Stimulated activated naive CD8-positive, alpha-beta T cell treated with anti-CD3 and anti-CD28 coated beads, Interleukin-15, Interleukin-2, amounts not matched to agents 100 ng/mL and 50 ng/mL, for 24 hours (primary cell): ENCODE measurements around the gene SPATA12.

Source experiments
- H3K27ac Mint-ChIP-seq: one replicate; pipeline ENCODE4 v1.8.0; 2021; ENCODE audit warnings: mild to moderate bottlenecking, mixed read lengths
- H3K27me3 Mint-ChIP-seq: one replicate; pipeline ENCODE4 v1.8.0; 2021; ENCODE audit warnings: mixed read lengths
- H3K36me3 Mint-ChIP-seq: one replicate; pipeline ENCODE4 v1.8.0; 2021; ENCODE audit warnings: low read depth, mixed read lengths
- H3K4me1 Mint-ChIP-seq: one replicate; pipeline ENCODE4 v1.8.0; 2021; ENCODE audit warnings: low read depth, mixed read lengths
- H3K4me3 Mint-ChIP-seq: one replicate; pipeline ENCODE4 v1.8.0; 2021; ENCODE audit warnings: mild to moderate bottlenecking, mixed read lengths
- H3K9me3 Mint-ChIP-seq: one replicate; pipeline ENCODE4 v1.8.0; 2021; ENCODE audit warnings: mixed read lengths

The SPATA12 gene, protein sequence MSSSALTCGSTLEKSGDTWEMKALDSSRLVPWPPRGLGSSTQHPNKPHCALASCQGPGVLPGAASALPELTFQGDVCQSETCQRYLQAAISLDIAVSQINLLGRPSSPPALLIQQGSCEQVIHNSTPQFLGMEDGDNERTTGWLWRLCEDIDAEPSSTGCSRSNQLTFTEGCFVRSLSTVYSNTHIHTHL

DNA sequence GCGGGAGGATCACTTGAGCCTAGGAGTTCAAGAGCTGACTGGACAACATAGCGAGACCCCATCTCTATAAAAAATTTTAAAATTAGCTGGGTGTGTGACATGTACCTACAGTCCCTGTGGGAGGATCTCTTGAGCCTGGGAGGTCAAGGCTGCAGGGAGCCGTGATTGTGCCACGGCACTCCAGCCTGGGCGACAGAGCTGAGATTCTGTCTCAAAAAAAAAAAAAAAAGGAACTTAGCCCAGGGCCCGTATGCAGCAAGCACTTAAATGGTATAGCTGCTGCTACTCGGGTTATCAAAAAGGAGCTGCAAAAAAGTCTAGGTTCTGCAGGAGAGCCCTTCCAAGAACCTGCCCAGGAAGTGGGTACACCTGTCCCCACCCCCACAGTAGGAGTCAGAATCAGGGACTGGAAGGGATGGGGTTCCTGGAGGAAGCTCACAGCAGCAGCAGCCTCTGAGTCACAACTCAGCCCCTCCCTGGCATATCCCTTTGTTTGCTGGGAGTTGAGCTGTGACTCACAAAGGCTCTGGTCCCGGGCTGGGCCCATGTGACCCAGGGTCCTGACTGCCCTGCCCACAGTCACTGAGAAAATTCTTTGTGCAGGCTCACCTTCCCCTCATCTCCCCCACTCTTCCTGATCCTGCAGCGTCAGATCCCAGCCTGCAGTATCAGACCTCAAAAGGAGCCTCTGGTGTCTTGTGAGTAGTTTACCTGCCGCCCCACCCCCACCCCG lies at the start of gene SPATA12:
SPATA12 (plus strand) TSS at position 576 of the 733 bp plus-strand sequence. CDS start 13,031 bp downstream, outside the sequence.
- Mint-ChIP-seq H3K27me3 (peaks cover 5% of the 10 kb centered on the region), H3K4me1 (no peaks in the 10 kb centered on the region), H3K36me3 (no peaks in the 10 kb centered on the region), H3K4me3 (no peak within 1 kb of the TSS), H3K9me3 (no peaks in the 10 kb centered on the region), H3K27ac (no peak within 1 kb of the TSS)

DNA sequence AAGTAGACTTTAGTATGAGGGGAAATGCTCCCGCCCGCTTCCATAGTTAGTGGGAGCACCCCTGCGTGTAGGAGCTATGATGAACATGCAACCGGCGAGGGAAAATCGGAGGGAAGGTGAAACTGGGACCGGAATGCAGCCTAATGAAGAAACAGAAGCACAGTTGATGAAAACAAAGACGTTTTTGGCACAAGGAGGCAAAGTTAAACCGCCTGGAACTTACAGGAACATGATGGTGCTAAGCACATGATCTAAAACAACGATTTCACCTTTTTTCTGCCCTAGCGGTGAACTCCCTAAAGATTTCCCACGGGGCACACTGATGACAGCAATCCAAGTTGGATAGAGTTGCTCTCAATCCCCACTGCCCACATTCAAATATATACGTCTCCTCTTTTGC lies 49.4 kb upstream of the SPATA12 start:
- Mint-ChIP-seq H3K27me3 (peaks cover 2% of the 10 kb centered on the region), H3K4me1 (peaks cover 9% of the 10 kb centered on the region), H3K27ac (no peak overlapping the region), H3K36me3 (no peaks in the 10 kb centered on the region), H3K9me3 (no peaks in the 10 kb centered on the region), H3K4me3 (no peak overlapping the region)

DNA sequence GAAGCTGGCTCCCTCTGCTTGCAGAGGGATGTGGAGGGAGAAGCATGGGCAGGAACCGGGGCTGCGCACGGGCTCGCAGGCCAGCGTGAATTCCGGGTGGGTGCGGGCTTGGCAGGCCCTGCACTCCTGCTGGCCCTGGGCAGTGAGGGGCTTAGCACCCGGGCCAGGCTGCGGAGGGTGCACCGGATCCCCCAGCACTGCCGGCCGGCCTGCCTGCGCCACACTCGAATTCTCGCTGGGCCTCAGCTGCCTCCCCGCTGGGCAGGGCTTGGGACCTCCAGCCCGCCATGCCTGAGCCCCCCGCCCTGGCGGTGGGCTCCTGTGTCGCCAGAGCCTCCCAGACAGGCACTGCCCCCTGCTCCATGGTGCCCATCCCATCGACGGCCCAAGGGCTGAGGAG lies 47.6 kb upstream of the SPATA12 start:
- Mint-ChIP-seq H3K4me1 (peaks cover under 1% of the 10 kb centered on the region), H3K36me3 (no peaks in the 10 kb centered on the region), H3K27me3 (no peaks in the 10 kb centered on the region), H3K4me3 (no peak overlapping the region), H3K9me3 (no peaks in the 10 kb centered on the region), H3K27ac (no peak overlapping the region)

DNA sequence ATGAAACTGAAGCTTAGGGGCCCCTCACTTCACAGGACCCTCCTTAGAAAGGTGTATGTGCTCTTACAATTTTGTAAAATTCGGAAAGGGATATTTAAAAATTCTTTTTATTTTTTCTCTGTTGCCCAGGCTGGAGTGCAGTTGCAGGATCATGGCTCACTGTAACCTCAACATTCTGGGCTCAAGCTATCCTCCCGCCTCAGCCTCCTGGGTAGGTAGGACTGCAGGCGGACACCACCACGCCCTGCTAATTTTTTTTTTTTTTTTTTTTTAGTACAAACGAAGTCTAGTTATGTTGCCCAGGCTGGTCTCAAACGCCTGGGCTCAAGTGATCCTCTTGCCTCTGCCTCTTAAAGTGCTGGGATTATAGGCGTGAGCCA lies 45.1 kb upstream of the SPATA12 start:
- H3K4me1 Mint-ChIP-seq = peaks cover 5% of the 10 kb centered on the region
- H3K27ac Mint-ChIP-seq = peak overlapping the region; percentile 39
- H3K27me3 Mint-ChIP-seq = no peaks in the 10 kb centered on the region
- H3K36me3 Mint-ChIP-seq = no peaks in the 10 kb centered on the region
- H3K4me3 Mint-ChIP-seq = no peak overlapping the region
- no peaks in the 10 kb centered on the region for H3K9me3 Mint-ChIP-seq

DNA sequence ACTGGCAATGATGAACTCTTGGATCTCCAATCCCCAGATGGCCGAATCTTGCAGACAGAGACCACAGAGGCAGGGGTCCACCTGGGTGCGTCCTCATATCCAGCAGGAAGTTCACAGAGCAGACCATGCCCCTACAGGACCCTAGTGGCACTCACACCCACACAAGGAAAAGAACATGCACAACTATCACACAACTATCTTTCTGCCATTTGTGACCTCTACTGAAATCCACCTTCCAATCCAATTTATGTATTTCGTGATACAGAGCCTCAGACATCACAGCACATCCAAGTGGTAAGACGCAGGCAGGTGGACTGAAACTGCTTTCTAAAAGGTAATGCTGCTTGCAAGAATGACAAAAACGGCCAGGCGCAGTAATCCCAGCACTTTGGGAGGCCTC lies 44.6 kb upstream of the SPATA12 start:
- H3K4me3 Mint-ChIP-seq = no peak overlapping the region
- no peaks in the 10 kb centered on the region for H3K27me3 Mint-ChIP-seq
- H3K27ac Mint-ChIP-seq = peak overlapping the region; percentile 39
- H3K9me3 Mint-ChIP-seq = no peaks in the 10 kb centered on the region
- H3K36me3 Mint-ChIP-seq = no peaks in the 10 kb centered on the region
- H3K4me1 Mint-ChIP-seq = peaks cover 5% of the 10 kb centered on the region

DNA sequence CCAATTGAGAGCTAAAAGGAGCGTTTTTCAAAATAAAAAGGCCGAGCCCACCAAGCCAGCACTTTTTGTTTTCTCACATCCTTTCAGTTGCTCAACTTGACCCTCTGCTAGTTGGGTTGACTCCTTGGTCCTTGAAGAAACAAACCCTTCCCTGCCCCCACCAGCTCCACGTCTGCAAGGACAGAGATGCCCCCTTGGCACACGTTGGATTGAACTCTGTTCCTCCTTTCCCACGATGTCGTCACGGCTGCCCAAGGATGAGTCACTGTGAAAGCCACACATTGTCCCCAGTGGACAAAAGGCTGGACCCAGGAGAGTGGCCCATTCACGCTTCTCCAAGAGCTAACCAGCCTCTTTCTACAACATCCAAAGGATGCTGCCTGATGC lies 43.0 kb upstream of the SPATA12 start:
- H3K27me3 Mint-ChIP-seq = no peaks in the 10 kb centered on the region
- H3K36me3 Mint-ChIP-seq = no peaks in the 10 kb centered on the region
- no peak overlapping the region for H3K4me3 Mint-ChIP-seq
- H3K9me3 Mint-ChIP-seq = no peaks in the 10 kb centered on the region
- no peak overlapping the region for H3K27ac Mint-ChIP-seq
- H3K4me1 Mint-ChIP-seq = peaks cover 5% of the 10 kb centered on the region

DNA sequence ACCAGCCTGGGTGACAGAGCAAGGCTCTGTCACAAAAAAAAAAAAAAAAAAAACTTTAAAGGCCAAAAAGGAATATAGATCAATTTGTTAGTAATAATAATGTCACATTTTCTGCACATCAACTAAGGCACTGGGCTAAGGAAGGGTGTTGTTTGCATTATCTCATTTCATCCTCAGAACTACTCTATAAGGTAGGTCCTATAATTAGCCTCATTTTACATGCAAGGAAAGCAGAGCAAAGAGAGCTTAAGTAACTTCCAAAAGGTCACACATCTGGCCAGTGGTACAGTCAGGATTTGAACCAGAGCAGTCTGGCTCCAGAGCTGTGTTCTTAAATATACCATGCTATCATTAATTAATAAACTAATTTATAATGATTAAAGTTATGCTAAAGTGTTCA lies 42.2 kb upstream of the SPATA12 start:
- Mint-ChIP-seq H3K4me3 (no peak overlapping the region), H3K9me3 (no peaks in the 10 kb centered on the region), H3K36me3 (no peaks in the 10 kb centered on the region)

DNA sequence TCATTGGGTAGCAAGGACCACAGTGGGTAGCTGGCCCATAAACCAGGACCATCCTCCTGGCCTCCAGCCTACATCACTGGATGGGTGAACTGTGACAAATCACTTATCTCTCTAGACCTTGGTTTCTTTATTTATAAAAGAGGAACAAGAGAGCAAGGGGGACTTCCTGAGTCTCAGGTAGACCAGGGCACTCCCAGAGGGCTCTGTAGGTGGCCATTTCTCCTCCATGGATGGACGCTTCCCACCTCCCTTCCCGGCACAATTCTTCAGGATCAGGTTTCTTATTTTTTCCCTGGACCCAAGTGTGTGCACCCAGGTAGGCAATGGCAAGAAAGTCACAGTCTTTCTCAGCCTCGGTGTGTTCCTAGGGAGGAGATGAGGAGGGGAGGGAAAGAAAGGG lies 41.4 kb upstream of the SPATA12 start:
- Mint-ChIP-seq H3K27ac (no peak overlapping the region), H3K4me1 (peaks cover 5% of the 10 kb centered on the region), H3K9me3 (no peaks in the 10 kb centered on the region), H3K36me3 (no peaks in the 10 kb centered on the region), H3K4me3 (no peak overlapping the region), H3K27me3 (no peaks in the 10 kb centered on the region)

More for the DNA sequence above, 42.2 kb upstream of the SPATA12 start:
- Mint-ChIP-seq H3K27me3 (no peaks in the 10 kb centered on the region), H3K4me1 (peaks cover 5% of the 10 kb centered on the region), H3K27ac (no peak overlapping the region)

DNA sequence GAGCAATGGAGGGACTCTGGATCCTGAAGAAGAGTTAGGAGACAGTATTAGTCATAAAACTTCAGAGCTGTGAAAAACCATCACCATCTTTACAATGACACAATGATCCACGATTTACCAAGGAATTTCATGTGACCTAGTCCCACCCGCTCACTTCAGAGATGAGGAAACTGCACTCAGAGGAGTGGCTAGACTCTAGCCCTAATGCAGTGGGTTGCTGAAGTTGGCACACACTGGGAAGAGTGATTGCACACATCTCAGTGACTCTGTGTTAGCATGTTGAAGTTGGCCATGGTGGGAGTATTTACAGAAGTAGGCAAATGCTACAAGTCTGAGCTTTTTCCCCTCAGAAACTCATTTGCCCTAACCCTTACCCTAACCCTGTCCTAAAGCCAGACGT lies 35.2 kb upstream of the SPATA12 start:
- H3K36me3 Mint-ChIP-seq = no peaks in the 10 kb centered on the region
- no peaks in the 10 kb centered on the region for H3K4me1 Mint-ChIP-seq
- no peaks in the 10 kb centered on the region for H3K9me3 Mint-ChIP-seq
- no peak overlapping the region for H3K27ac Mint-ChIP-seq
- H3K4me3 Mint-ChIP-seq = no peak overlapping the region
- H3K27me3 Mint-ChIP-seq = no peaks in the 10 kb centered on the region

DNA sequence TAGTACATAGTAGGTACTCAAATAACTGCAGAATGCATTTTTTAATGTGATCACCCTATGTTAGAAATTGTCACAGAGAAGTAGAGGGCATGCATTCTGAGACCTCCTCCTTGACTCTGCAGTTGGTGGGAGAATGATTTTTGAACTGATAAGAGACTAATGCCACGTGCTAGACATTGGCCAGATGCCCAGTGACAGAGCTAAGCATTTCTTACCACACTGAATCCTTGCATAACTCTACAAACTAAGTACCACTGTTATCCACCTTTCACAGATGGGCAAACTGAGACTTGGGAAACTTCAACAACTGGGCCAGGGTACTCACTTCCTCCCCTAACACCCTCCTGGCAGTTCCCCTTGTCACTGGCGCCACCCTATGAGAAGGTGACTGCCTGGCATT lies 33.5 kb upstream of the SPATA12 start:
- Mint-ChIP-seq H3K36me3 (no peaks in the 10 kb centered on the region), H3K27ac (no peak overlapping the region), H3K27me3 (no peaks in the 10 kb centered on the region), H3K9me3 (no peaks in the 10 kb centered on the region), H3K4me1 (no peaks in the 10 kb centered on the region), H3K4me3 (no peak overlapping the region)

DNA sequence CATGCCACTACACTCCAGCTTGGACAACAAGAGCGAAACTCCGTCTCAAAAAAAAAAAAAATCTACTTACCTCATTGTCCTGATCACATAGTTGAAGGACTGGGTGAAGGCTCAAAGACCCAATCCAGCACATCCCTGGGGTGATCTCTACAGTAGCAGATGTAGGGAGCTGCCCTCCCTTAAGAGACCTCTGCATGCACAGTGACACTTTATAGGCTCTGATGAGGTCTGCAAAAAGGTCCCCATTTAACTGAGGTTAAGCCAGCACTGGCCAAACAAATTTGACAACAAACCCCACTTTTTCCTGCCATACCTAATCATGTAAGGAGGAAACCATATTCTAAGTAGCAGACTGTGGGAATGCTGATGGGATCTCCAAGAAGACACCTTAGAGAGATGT lies 31.1 kb upstream of the SPATA12 start:
- Mint-ChIP-seq H3K9me3 (no peaks in the 10 kb centered on the region), H3K4me1 (no peaks in the 10 kb centered on the region), H3K27me3 (no peaks in the 10 kb centered on the region), H3K36me3 (no peaks in the 10 kb centered on the region), H3K4me3 (no peak overlapping the region), H3K27ac (no peak overlapping the region)

DNA sequence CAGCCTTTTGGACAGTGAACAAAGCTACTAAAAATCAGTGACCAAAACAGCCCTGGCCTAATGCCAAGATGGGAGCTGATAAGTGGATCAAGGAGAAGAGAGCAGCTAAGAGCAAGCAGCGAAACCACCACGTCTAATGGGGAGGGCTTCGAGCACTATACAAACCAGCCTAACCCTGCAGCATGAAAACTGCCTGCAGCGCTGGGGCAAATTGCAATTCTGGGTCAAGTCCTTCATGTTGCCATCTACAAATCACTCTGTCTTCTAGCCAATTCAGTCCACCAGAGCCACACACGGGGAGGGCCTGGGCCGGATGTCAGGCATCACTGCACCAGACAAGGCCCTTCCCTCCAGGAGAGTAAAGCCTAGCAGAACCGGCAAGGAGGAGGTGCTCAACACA lies 30.5 kb upstream of the SPATA12 start:
- no peaks in the 10 kb centered on the region for H3K27me3 Mint-ChIP-seq
- H3K36me3 Mint-ChIP-seq = no peaks in the 10 kb centered on the region
- no peaks in the 10 kb centered on the region for H3K4me1 Mint-ChIP-seq
- no peak overlapping the region for H3K27ac Mint-ChIP-seq
- no peaks in the 10 kb centered on the region for H3K9me3 Mint-ChIP-seq
- H3K4me3 Mint-ChIP-seq = no peak overlapping the region

DNA sequence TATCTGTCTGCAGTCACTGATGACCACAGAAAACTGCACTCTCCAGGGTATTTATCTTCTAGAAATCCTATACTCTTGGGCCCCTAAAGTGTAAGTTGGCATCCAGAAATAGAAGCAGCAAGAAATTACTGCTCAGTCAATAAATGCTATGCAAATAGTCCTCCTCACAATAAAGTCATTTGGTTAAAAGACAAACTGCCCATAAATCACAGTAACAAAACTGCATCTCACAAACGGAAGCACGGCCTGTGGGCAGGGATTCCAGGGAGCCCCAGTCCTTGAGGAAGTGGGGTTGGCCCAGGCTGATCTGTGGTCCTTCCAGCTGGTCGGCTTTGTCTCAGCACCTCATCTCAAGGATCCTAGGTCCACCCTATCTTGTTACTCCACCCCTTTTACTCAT lies 29.7 kb upstream of the SPATA12 start:
- Mint-ChIP-seq H3K4me3 (no peak overlapping the region), H3K4me1 (no peaks in the 10 kb centered on the region), H3K27ac (no peak overlapping the region), H3K36me3 (no peaks in the 10 kb centered on the region), H3K9me3 (no peaks in the 10 kb centered on the region), H3K27me3 (no peaks in the 10 kb centered on the region)

DNA sequence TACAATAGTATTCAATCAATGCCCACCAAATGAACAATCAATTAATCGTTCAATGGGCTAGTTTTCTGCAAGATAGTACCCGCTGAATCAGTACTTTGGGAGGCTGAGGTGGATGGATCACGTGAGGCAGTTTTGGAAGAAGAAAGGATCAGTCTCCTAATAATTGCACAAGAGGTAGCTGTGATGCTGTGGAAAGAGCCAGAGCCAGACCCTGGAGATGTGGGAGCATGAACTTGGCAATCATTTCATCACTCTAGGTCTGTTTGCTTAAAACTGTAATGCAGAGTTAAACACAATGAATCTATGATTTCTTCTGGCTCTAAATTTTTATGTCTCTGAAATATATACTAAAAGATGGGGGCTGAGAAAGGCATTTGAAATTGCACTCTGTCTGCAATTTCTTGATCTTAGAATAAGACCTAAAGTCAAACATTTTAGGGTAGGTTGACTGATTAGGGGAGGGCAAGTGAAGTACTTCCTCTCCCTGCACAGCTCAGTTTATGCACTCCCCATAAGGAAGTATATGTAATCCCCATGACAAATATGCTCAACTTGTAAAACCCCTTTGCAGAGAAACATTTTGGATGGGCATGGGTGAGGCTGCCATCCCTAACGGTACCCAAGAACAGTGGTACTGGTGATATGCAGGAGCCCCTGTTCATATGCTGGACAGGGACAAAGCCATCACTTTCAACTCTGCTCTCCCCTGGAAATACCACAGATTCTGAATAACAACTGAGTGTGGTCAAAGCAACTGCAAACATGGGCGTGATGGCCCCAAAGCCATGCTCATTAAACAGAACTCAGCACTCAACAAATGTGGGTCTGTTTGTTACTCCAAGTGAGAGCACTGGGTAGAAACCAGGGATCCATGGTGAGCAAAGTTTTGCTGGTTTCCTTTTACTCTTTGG lies 28.6 kb upstream of the SPATA12 start:
- Mint-ChIP-seq H3K27ac (no peak overlapping the region), H3K9me3 (no peaks in the 10 kb centered on the region), H3K27me3 (no peaks in the 10 kb centered on the region), H3K4me1 (no peaks in the 10 kb centered on the region), H3K36me3 (no peaks in the 10 kb centered on the region), H3K4me3 (no peak overlapping the region)

DNA sequence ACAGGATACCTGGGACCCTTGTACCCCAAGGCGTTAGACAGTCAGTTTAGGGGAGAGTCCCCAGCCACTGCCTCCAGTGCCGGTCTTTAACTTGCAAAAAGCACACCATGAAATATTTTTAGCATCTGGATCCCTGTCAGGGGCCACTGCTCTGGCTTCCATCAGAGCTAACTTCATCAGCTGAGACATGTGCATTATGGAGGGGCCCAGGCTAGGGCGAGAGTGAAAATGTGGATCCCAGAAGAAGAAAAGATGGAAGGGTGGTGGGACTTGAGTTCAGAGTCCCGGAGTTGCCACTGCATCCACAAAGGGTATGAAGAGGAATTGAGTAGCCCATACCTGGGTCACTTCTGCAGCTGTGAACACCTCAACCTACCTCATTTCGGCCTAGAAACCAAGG lies 23.5 kb upstream of the SPATA12 start:
- H3K9me3 Mint-ChIP-seq = no peaks in the 10 kb centered on the region
- peaks cover 4% of the 10 kb centered on the region for H3K4me1 Mint-ChIP-seq
- no peak overlapping the region for H3K4me3 Mint-ChIP-seq
- H3K27ac Mint-ChIP-seq = no peak overlapping the region
- H3K27me3 Mint-ChIP-seq = peaks cover 14% of the 10 kb centered on the region
- no peaks in the 10 kb centered on the region for H3K36me3 Mint-ChIP-seq
